HUES6 (cell line): ENCODE results near the gene LSMEM2.

Experiments
- H3K27ac ChIP-seq: 2 replicates; pipeline ENCODE4 v1.7.0; 2013; ENCODE audit warnings: low read depth, mild to moderate bottlenecking, low read length, inconsistent platforms
- H3K27me3 ChIP-seq: 2 replicates; pipeline ENCODE4 v1.6.1; 2013; ENCODE audit warnings: low read length; ENCODE audit not compliant: control insufficient read depth, insufficient read depth
- H3K36me3 ChIP-seq: 2 replicates; pipeline ENCODE4 v1.6.1; 2013; ENCODE audit warnings: low read length; ENCODE audit not compliant: control insufficient read depth, insufficient read depth
- H3K4me1 ChIP-seq: 2 replicates; pipeline ENCODE4 v1.6.1; 2013; ENCODE audit warnings: low read length; ENCODE audit not compliant: control insufficient read depth, insufficient read depth
- H3K4me3 ChIP-seq: 2 replicates; pipeline ENCODE4 v1.5.1; 2013; ENCODE audit warnings: low read depth, low read length
- H3K9ac ChIP-seq: one replicate; pipeline ENCODE4 v1.6.1; 2013; ENCODE audit warnings: mild to moderate bottlenecking, low read length
- H3K9me3 ChIP-seq: 2 replicates; pipeline ENCODE4 v1.6.1; 2013; ENCODE audit warnings: low read depth, low read length; ENCODE audit not compliant: control insufficient read depth, insufficient read depth

The LSMEM2 gene

GRCh38 chr3:50325497-50326181 lies 46.8 kb downstream of the LSMEM2 start:
- no peak overlapping the region for H3K9ac ChIP-seq
- H3K27me3 ChIP-seq: no peaks in the 10 kb centered on the region
- H3K9me3 ChIP-seq: no peaks in the 10 kb centered on the region
- H3K4me1 ChIP-seq: peaks cover 20% of the 10 kb centered on the region
- no peak overlapping the region for H3K4me3 ChIP-seq
- peaks cover 26% of the 10 kb centered on the region for H3K36me3 ChIP-seq
- no peak overlapping the region for H3K27ac ChIP-seq

GRCh38 chr3:50326182-50326541 lies 47.3 kb downstream of the LSMEM2 start:
- H3K27ac ChIP-seq: no peak overlapping the region
- H3K4me1 ChIP-seq: peaks cover 20% of the 10 kb centered on the region
- H3K36me3 ChIP-seq: peaks cover 31% of the 10 kb centered on the region
- no peaks in the 10 kb centered on the region for H3K27me3 ChIP-seq
- H3K4me3 ChIP-seq: no peak overlapping the region
- no peaks in the 10 kb centered on the region for H3K9me3 ChIP-seq
- H3K9ac ChIP-seq: no peak overlapping the region

GRCh38 chr3:50327129-50327528 lies 48.2 kb downstream of the LSMEM2 start:
- H3K9ac ChIP-seq: peak overlapping the region; percentile 77
- no peak overlapping the region for H3K27ac ChIP-seq
- peaks cover 20% of the 10 kb centered on the region for H3K4me1 ChIP-seq
- H3K4me3 ChIP-seq: peak overlapping the region; percentile 84
- H3K27me3 ChIP-seq: no peaks in the 10 kb centered on the region
- H3K36me3 ChIP-seq: peaks cover 40% of the 10 kb centered on the region
- no peaks in the 10 kb centered on the region for H3K9me3 ChIP-seq

GRCh38 chr3:50327943-50328691 lies 49.2 kb downstream of the LSMEM2 start, which contains the start of gene TUSC2:
TSS of gene TUSC2 (minus strand) at chr3:50328223. CDS start at chr3:50328099, 124 bp downstream.
- H3K9me3 ChIP-seq: no peaks in the 10 kb centered on the region
- peak within 1 kb of the TSS; percentile 77 for H3K9ac ChIP-seq
- peaks cover 12% of the 10 kb centered on the region for H3K4me1 ChIP-seq
- H3K27ac ChIP-seq: peak within 1 kb of the TSS; percentile 3; the same call in 1 of the 2 replicates
- peaks cover 44% of the 10 kb centered on the region for H3K36me3 ChIP-seq
- peak within 1 kb of the TSS; percentile 84 for H3K4me3 ChIP-seq
- no peaks in the 10 kb centered on the region for H3K27me3 ChIP-seq

- no peak overlapping the region for H3K27ac ChIP-seq
- no peak overlapping the region for H3K4me3 ChIP-seq
- peaks cover 7% of the 10 kb centered on the region; the same call in 1 of the 2 replicates for H3K4me1 ChIP-seq
- no peak overlapping the region for H3K9ac ChIP-seq
- no peaks in the 10 kb centered on the region for H3K9me3 ChIP-seq
- H3K36me3 ChIP-seq: peaks cover 50% of the 10 kb centered on the region
- no peaks in the 10 kb centered on the region for H3K27me3 ChIP-seq
Measured at GRCh38 chr3:50330330-50330729, 51.4 kb downstream of the LSMEM2 start.

GRCh38 chr3:50331364-50331907 lies 52.5 kb downstream of the LSMEM2 start:
- Histone ChIP-seq H3K4me3 (no peak overlapping the region), H3K4me1 (peaks cover 14% of the 10 kb centered on the region), H3K27ac (no peak overlapping the region), H3K9me3 (no peaks in the 10 kb centered on the region), H3K9ac (no peak overlapping the region), H3K27me3 (no peaks in the 10 kb centered on the region), H3K36me3 (peaks cover 39% of the 10 kb centered on the region)

GRCh38 chr3:50333744-50334328 lies 54.9 kb downstream of the LSMEM2 start:
- no peak overlapping the region for H3K9ac ChIP-seq
- peaks cover 5% of the 10 kb centered on the region for H3K27me3 ChIP-seq
- peaks cover 23% of the 10 kb centered on the region for H3K4me1 ChIP-seq
- H3K4me3 ChIP-seq: no peak overlapping the region
- H3K27ac ChIP-seq: no peak overlapping the region
- H3K36me3 ChIP-seq: peaks cover 39% of the 10 kb centered on the region
- H3K9me3 ChIP-seq: no peaks in the 10 kb centered on the region

- Histone ChIP-seq H3K4me3 (no peak overlapping the region), H3K27me3 (peaks cover 11% of the 10 kb centered on the region), H3K4me1 (peaks cover 23% of the 10 kb centered on the region), H3K27ac (no peak overlapping the region), H3K36me3 (peaks cover 36% of the 10 kb centered on the region), H3K9ac (no peak overlapping the region), H3K9me3 (no peaks in the 10 kb centered on the region)
Measured at GRCh38 chr3:50334339-50335075, 55.6 kb downstream of the LSMEM2 start.

GRCh38 chr3:50336452-50337174 lies 57.7 kb downstream of the LSMEM2 start:
- peak overlapping the region; percentile 90; the same call in 1 of the 2 replicates for H3K27ac ChIP-seq

More at GRCh38 chr3:50336452-50337174, 57.7 kb downstream of the LSMEM2 start:
- Histone ChIP-seq H3K9ac (peak overlapping the region; percentile 95), H3K9me3 (no peaks in the 10 kb centered on the region), H3K4me3 (peak overlapping the region; percentile 89), H3K36me3 (peaks cover 15% of the 10 kb centered on the region), H3K4me1 (peaks cover 35% of the 10 kb centered on the region), H3K27me3 (peaks cover 32% of the 10 kb centered on the region)
